PC-3 (cell line): ENCODE data around the gene CA11.

Experiments
- EZH2 ChIP-seq: fragments of 300-600 bp; sonication (generic); IDR thresholded peaks from one replicate; pipeline ENCODE4 v1.6.1; 2017; ENCODE audit warnings: antibody characterized with exemption, mild to moderate bottlenecking, low read length; ENCODE audit not compliant: unreplicated experiment
- TF ChIP-seq, protein P1 (sequence below): fragments of 300-600 bp; sonication (generic); conservative IDR thresholded peaks from 2 replicates; pipeline ENCODE4 v1.5.1; 2017; ENCODE audit warnings: antibody characterized with exemption, low read depth, mild to moderate bottlenecking, low read length

DNA sequence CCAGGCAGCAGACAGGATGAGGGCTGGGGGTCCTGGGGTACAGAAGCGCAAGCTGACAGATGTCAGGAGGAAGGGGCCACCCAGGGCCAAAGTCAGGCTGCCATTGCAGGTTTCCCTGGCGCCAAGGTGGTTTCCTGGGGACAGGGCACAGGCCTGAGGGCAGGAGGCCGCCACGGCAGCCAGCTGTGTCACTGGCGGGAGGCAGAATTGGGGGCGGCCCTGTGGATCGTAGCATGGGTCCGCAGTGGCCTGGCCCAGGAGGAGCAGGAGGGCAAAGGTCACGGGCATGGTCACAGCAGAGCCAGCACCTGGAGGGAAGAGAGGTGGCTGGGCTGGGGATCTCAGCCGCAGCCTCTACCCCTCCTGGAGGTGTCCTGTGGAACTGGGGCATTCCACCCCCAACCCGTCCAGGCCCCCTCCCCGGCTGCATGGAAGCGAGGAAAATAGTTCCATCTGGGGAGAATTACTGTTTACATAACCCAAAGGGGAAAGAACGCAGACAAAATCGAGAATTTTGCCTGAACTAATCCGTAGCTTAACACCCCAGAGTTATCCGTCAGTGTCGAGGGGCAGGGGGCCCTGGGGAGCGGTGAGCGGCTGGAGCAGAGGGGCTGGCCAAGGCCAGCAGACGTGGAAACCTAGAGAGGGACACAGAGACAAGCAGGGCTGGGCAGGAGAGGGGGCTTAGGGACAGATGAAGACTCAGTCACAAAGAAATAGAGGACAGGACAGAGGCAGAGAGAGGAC is 24.9 kb upstream of the CA11 start:
- TF ChIP-seq, protein P1, sequence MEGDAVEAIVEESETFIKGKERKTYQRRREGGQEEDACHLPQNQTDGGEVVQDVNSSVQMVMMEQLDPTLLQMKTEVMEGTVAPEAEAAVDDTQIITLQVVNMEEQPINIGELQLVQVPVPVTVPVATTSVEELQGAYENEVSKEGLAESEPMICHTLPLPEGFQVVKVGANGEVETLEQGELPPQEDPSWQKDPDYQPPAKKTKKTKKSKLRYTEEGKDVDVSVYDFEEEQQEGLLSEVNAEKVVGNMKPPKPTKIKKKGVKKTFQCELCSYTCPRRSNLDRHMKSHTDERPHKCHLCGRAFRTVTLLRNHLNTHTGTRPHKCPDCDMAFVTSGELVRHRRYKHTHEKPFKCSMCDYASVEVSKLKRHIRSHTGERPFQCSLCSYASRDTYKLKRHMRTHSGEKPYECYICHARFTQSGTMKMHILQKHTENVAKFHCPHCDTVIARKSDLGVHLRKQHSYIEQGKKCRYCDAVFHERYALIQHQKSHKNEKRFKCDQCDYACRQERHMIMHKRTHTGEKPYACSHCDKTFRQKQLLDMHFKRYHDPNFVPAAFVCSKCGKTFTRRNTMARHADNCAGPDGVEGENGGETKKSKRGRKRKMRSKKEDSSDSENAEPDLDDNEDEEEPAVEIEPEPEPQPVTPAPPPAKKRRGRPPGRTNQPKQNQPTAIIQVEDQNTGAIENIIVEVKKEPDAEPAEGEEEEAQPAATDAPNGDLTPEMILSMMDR: no peak
- TF ChIP-seq EZH2: no peak
